GM23338 (cell line): ENCODE data around the gene MAPT.

Experiments
- EZH2phosphoT487 ChIP-seq: fragments of 200-600 bp; sonication (generic); IDR thresholded peaks from one replicate; pipeline ENCODE4 v1.8.1; 2018; ENCODE audit warnings: antibody characterized with exemption; ENCODE audit not compliant: unreplicated experiment
- TF ChIP-seq, protein P1 (sequence below), 2 experiments: fragments of 200-600 bp in 1 of 2; sonication (generic) in 1 of 2; conservative IDR thresholded peaks; 2 replicates each; pipeline versions ENCODE4 v1.5.1 to v1.6.1; 2016 to 2017; ENCODE audit warnings: antibody characterized with exemption in 2 of 2, low read depth in 2 of 2, mild to moderate bottlenecking in 2 of 2, moderate library complexity in 1 of 2

DNA sequence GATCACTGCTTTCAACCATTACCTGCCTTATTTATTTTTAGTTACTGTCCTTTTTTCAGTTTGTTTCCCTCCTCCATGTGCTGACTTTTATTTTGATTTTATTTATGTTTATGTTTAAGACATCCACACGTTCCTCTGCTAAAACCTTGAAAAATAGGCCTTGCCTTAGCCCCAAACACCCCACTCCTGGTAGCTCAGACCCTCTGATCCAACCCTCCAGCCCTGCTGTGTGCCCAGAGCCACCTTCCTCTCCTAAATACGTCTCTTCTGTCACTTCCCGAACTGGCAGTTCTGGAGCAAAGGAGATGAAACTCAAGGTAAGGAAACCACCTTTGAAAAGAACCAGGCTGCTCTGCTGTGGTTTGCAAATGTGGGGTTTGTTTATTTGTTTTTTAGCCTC, 95.4 kb downstream of the MAPT start:
- TF ChIP-seq, protein P1, sequence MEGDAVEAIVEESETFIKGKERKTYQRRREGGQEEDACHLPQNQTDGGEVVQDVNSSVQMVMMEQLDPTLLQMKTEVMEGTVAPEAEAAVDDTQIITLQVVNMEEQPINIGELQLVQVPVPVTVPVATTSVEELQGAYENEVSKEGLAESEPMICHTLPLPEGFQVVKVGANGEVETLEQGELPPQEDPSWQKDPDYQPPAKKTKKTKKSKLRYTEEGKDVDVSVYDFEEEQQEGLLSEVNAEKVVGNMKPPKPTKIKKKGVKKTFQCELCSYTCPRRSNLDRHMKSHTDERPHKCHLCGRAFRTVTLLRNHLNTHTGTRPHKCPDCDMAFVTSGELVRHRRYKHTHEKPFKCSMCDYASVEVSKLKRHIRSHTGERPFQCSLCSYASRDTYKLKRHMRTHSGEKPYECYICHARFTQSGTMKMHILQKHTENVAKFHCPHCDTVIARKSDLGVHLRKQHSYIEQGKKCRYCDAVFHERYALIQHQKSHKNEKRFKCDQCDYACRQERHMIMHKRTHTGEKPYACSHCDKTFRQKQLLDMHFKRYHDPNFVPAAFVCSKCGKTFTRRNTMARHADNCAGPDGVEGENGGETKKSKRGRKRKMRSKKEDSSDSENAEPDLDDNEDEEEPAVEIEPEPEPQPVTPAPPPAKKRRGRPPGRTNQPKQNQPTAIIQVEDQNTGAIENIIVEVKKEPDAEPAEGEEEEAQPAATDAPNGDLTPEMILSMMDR (conservative IDR thresholded peaks at IDR 0.05; ENCODE audit: low read depth in 2 of 2), result no peak
- no peak for TF ChIP-seq EZH2phosphoT487
